ENCODE data around the gene PCDHGB2.
"Not testable (repeated sequence)": the region's sequence is repeated elsewhere in the genome, so short reads cannot be mapped to it uniquely, and the experiment has no call there.

PCDHGB2 gene

DNA sequence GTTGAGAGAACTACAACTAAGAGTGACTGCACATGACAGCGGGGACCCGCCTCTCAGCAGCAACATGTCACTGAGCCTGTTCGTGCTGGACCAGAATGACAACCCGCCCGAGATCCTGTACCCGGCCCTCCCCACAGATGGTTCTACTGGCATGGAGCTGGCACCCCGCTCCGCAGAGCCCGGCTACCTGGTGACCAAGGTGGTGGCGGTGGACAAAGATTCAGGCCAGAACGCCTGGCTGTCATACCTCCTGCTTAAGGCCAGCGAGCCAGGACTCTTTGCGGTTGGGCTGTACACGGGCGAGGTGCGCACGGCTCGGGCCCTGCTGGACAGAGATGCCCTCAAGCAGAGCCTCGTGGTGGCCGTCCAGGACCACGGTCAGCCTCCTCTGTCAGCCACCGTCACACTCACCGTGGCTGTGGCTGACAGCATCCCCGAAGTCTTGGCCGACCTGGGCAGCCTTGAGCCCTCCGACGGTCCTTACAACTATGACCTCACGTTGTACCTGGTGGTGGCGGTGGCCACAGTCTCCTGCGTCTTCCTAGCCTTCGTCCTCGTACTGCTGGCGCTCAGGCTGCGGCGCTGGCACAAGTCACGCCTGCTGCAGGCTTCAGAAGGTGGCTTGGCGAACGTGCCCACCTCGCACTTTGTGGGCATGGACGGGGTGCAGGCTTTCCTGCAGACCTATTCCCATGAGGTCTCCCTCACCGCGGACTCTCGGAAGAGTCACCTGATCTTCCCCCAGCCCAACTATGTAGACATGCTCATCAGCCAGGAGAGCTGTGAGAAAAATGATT is 24.9 kb downstream of the PCDHGB2 start:
- no peak for DNase-seq (ENCODE audit: low spot score)

DNA sequence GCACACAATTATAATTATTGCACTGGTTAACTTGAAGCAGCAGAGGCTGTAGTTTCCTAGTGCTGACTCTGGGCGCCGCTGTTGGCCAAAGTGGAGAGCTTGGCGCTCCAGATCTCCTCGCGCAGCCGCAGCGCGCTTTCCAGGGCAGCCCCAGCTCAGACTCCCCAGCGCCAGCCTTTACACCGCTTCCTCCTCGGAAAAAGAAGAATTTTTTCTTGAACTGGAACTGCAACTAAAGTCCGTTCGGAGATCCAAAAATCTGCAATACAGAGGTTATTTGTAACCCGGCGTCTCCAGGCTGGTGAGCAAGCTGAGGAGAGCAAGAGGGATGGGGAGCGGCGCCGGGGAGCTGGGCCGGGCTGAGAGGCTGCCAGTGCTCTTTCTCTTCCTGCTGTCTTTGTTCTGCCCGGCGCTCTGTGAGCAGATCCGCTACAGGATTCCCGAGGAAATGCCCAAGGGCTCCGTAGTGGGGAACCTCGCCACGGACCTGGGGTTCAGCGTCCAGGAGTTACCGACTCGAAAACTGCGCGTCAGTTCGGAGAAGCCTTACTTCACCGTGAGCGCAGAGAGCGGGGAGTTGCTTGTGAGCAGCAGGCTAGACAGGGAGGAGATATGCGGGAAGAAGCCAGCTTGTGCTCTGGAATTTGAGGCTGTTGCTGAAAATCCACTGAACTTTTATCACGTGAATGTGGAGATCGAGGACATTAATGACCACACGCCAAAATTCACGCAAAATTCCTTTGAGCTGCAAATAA is 27.9 kb downstream of the PCDHGB2 start, which contains the start of gene PCDHGB4:
Gene PCDHGB4 (plus strand): TSS at position 142 of the 755 bp plus-strand sequence. CDS start 187 bp downstream, at position 329.
- not testable (repeated sequence) for DNase-seq (ENCODE audit: low spot score)

GRCh38 chr5:141388661-141389060 is 28.9 kb downstream of the PCDHGB2 start:
- DNase-seq (ENCODE audit: low spot score) = no peak

DNA sequence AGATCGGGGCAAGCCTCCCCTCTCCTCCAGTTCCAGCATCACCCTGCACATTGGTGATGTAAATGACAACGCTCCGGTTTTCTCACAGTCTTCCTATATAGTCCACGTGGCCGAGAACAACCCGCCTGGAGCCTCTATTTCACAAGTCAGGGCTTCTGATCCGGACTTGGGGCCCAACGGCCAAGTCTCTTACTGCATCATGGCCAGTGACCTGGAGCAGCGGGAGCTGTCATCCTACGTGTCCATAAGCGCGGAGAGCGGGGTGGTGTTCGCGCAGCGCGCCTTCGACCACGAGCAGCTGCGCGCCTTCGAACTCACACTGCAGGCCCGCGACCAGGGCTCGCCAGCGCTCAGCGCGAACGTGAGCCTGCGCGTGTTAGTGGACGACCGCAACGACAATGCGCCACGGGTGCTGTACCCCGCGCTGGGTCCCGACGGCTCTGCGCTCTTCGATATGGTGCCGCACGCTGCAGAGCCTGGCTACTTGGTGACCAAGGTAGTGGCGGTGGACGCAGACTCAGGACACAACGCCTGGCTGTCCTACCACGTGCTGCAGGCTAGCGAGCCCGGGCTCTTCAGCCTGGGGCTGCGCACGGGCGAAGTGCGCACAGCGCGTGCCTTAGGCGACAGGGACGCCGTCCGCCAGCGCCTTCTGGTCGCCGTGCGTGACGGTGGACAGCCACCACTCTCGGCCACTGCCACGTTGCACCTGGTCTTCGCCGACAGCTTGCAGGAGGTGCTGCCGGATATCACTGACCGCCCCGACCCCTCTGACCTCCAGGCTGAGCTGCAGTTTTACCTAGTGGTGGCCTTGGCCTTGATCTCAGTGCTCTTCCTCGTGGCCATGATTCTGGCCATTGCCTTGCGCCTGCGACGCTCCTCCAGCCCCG is 29.6 kb downstream of the PCDHGB2 start:
- no peak for DNase-seq (ENCODE audit: low spot score)

DNA sequence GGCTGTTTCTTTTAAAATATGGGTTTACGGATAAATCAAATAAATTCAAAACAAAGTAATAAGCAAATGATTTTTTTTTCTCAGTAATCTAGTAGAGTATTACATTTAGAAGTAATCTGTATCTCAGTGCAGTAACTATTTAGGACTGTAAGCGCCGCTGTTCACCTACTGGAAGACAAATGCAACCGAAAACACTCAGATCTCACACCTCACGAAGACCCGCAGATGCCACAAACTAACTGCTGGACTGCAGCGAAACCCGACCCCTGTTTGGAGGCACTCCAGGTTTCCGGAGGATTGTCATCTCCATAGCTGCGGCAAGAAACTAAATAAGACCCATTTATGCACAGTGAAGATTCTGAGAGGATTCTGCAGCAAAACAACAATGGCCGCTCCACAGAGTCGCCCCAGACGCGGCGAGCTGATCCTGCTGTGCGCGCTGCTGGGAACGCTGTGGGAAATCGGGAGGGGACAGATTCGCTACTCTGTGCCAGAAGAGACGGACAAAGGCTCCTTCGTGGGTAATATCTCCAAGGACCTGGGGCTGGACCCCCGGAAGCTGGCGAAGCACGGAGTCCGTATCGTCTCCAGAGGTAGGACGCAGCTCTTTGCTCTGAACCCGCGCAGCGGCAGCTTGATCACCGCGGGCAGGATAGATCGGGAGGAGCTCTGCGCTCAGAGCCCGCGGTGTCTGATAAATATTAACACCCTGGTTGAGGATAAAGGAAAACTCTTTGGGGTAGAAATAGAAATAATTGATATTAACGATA is 32.8 kb downstream of the PCDHGB2 start, which contains the start of gene PCDHGA8:
Gene PCDHGA8 (plus strand): TSS at position 205 of the 770 bp plus-strand sequence. CDS start 181 bp downstream, at position 386.
- DNase-seq (ENCODE audit: low spot score) = no peak

- no peak for DNase-seq (ENCODE audit: low spot score)
These were observed 33.5 kb downstream of the PCDHGB2 start for GRCh38 chr5:141393267-141393666.

- DNase-seq (ENCODE audit: low spot score) = not testable (repeated sequence)
These were observed 34.8 kb downstream of the PCDHGB2 start for GRCh38 chr5:141394401-141395187.

DNA sequence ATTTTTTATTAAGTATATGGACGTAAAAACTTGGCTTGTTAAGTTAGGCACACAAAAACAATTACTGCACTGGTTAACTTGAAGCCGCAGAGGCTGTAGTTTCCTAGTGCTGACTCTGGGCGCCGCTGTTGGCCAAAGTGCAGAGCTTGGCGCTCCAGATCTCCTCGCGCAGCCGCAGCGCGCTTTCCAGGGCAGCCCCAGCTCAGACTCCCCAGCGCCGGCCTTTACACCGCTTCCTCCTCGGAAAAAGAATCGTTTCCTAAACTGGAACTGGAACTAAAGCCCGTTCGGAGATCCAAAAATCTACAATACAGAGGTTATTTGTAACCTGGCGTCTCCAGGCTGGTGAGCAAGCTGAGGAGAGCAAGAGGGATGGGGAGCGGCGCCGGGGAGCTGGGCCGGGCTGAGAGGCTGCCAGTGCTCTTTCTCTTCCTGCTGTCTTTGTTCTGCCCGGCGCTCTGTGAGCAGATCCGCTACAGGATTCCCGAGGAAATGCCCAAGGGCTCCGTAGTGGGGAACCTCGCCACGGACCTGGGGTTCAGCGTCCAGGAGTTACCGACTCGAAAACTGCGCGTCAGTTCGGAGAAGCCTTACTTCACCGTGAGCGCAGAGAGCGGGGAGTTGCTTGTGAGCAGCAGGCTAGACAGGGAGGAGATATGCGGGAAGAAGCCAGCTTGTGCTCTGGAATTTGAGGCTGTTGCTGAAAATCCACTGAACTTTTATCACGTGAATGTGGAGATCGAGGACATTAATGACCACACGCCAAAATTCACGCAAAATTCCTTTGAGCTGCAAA is 38.2 kb downstream of the PCDHGB2 start, which contains the start of gene PCDHGB5:
Gene PCDHGB5 (plus strand): TSS at position 192 of the 796 bp plus-strand sequence. CDS start 181 bp downstream, at position 373.
- DNase-seq (ENCODE audit: low spot score) = not testable (repeated sequence)

GRCh38 chr5:141398608-141399007 is 38.8 kb downstream of the PCDHGB2 start:
- DNase-seq (ENCODE audit: low spot score) = no peak

GRCh38 chr5:141399555-141400258 is 39.9 kb downstream of the PCDHGB2 start:
- no peak for DNase-seq (ENCODE audit: low spot score)

GRCh38 chr5:141402553-141403243 is 42.9 kb downstream of the PCDHGB2 start, which contains the start of gene PCDHGA9:
Gene PCDHGA9, plus strand, starts transcription at chr5:141402778. Its CDS starts 175 bp downstream, at chr5:141402953.
- peak; percentile 11 for DNase-seq (ENCODE audit: low spot score)

GRCh38 chr5:141403387-141403786 is 43.6 kb downstream of the PCDHGB2 start:
- DNase-seq (ENCODE audit: low spot score) = no peak

- DNase-seq (ENCODE audit: low spot score) = not testable (repeated sequence)
These were observed 48.2 kb downstream of the PCDHGB2 start, which contains the start of gene PCDHGB6 for GRCh38 chr5:141407790-141408505. Gene PCDHGB6, plus strand, starts transcription at chr5:141408021. Its CDS starts 182 bp downstream, at chr5:141408203.

DNA sequence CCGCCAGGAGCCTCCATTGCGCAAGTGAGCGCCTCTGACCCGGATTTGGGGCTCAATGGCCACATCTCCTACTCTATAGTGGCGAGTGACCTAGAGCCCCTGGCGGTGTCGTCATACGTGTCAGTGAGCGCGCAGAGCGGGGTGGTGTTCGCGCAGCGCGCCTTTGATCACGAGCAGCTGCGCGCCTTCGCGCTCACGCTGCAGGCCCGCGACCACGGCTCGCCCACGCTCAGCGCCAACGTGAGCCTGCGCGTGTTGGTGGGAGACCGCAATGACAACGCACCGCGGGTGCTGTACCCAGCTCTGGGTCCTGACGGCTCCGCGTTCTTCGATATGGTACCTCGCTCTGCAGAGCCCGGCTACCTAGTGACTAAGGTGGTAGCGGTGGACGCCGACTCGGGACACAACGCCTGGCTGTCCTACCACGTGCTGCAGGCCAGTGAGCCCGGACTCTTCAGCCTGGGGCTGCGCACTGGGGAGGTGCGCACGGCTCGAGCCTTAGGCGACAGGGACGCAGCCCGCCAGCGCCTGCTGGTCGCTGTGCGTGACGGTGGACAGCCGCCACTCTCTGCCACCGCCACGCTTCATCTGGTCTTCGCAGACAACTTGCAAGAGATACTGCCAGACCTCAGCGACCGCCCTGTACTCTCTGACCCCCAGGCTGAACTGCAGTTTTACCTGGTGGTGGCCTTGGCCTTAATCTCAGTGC is 50.0 kb downstream of the PCDHGB2 start:
- DNase-seq (ENCODE audit: low spot score) = no peak

DNA sequence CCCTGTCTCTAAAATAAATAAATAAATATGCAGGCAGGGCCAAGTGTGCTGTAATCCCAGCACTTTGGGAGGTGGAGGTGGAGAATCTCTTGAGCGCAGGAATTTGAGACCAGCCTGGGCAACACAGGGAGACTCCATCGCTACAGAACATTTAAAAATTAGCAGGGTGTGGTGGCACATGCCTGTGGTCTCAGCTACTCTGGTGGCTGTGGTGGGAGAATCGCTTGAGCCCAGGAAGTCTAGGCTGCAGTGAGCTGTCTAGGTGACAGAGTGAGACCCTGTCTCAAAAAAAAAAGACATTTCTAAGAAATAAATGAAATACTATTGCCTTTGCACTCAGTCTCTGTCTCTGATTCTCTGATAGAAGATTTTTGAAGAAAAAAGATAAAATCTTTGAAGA is 51.8 kb downstream of the PCDHGB2 start:
- no peak for DNase-seq (ENCODE audit: low spot score)
